GM19099 (cell line): Measurements from ENCODE around the gene SYNE1.

ENCODE experiments used
- POLR2A ChIP-seq: IDR thresholded peaks from 3 replicates; pipeline ENCODE4 v1.6.1; 2011; ENCODE audit warnings: low read depth; ENCODE audit not compliant: insufficient read length; ENCODE audit errors: extremely low read depth

SYNE1 gene, protein sequence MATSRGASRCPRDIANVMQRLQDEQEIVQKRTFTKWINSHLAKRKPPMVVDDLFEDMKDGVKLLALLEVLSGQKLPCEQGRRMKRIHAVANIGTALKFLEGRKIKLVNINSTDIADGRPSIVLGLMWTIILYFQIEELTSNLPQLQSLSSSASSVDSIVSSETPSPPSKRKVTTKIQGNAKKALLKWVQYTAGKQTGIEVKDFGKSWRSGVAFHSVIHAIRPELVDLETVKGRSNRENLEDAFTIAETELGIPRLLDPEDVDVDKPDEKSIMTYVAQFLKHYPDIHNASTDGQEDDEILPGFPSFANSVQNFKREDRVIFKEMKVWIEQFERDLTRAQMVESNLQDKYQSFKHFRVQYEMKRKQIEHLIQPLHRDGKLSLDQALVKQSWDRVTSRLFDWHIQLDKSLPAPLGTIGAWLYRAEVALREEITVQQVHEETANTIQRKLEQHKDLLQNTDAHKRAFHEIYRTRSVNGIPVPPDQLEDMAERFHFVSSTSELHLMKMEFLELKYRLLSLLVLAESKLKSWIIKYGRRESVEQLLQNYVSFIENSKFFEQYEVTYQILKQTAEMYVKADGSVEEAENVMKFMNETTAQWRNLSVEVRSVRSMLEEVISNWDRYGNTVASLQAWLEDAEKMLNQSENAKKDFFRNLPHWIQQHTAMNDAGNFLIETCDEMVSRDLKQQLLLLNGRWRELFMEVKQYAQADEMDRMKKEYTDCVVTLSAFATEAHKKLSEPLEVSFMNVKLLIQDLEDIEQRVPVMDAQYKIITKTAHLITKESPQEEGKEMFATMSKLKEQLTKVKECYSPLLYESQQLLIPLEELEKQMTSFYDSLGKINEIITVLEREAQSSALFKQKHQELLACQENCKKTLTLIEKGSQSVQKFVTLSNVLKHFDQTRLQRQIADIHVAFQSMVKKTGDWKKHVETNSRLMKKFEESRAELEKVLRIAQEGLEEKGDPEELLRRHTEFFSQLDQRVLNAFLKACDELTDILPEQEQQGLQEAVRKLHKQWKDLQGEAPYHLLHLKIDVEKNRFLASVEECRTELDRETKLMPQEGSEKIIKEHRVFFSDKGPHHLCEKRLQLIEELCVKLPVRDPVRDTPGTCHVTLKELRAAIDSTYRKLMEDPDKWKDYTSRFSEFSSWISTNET (N-terminal part only)

GRCh38 chr6:152637296-152638047 is at the start of gene SYNE1:
Gene SYNE1, minus strand, starts transcription at chr6:152637362. Its CDS starts 9,031 bp downstream, at chr6:152628331.
- TF ChIP-seq POLR2A = no peak

- TF ChIP-seq POLR2A = no peak
These were observed 48.7 kb upstream of the SYNE1 start for GRCh38 chr6:152685819-152686218.

DNA sequence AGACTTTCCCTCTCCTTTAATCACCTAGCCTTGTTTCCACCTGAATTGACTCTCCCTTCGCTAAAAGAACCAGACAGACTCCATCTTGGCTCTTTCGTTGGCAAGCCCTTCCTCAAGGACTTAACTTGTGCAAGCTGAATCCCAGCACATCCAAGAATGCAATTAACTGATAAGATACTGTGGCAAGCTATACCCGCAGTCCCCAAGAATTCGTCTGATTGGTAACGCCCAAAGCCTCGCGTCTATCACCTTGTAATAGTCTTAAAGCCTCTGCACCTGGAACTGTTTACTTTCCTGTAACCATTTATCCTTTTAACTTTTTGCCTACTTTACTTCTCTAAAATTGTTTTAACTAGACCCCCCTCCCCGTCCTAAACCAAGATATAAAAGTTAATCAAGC is 45.0 kb upstream of the SYNE1 start:
- TF ChIP-seq POLR2A = no peak

DNA sequence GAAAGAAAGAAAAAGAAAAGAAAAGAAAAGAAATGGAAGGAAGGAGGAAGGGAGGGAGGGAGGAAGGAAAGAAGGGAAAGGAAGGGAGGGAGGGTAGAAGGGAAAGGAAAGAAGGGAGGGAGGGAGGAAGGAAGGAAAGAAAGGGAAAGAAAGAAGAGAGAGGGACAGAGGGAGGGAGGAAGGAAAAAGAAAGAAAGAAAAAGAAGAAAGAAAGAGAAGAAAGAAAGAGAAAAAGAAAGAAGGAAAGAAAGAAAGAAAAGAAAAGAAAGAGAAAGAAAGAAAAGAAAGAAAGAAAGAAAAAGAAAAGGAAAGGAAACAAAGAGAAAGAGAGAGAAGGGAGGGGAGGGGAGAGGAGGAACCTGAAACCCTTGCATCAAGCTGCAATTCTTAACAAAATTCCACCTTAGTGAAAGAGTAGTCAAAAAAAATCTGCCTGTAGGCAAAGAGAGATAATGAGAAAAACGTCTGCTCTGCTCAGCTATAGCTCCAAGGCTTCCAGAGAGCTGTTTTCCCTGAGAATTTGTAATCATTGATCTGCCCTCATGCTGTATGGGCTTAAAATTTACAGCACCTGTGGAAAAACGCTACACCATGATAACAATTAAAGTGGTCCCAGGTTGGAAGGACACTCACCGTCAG is 43.8 kb upstream of the SYNE1 start:
- TF ChIP-seq POLR2A = no peak

- no peak for TF ChIP-seq POLR2A
These were observed 43.0 kb upstream of the SYNE1 start for GRCh38 chr6:152680151-152680550.

GRCh38 chr6:152673236-152673635 is 36.1 kb upstream of the SYNE1 start:
- TF ChIP-seq POLR2A = no peak

DNA sequence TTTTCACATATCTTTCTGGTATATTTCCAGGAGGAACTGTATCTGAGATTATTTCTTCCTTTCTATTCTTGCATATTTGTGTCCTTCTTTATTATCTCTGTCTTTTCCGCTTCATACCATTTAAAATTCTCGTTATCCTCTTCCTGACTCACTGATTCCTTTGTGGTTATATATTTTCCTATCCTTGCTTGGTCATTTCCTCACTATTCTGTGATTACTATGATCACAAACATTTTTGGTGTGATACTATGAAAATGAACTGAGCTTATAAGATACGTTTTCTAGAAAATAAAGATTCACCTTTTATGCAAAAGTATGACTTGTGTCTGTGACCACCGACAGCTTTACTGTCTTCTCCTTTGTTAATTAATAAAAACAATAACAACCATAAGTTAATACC is 34.0 kb upstream of the SYNE1 start:
- no peak for TF ChIP-seq POLR2A

DNA sequence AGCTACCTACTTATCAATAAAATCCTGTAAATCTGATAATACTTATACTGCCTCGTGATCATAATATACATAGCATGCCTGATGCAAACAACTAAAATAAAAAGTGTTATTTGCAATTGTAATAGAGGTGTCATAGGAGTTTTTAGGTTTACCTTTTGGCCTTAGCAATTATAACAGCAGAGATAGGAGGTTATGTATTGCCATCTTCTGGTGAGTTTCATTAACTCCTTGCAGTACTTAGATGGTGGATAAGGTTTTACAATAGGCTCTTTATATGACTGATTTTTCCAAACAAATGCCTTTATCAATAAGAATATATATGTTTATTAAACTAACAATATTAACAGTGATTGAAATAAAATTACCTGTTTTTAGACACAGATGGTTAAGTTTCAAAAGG is 32.7 kb upstream of the SYNE1 start:
- no peak for TF ChIP-seq POLR2A

- no peak for TF ChIP-seq POLR2A
These were observed 24.6 kb upstream of the SYNE1 start for GRCh38 chr6:152661776-152662175.

GRCh38 chr6:152651986-152652385 is 14.8 kb upstream of the SYNE1 start:
- no peak for TF ChIP-seq POLR2A

DNA sequence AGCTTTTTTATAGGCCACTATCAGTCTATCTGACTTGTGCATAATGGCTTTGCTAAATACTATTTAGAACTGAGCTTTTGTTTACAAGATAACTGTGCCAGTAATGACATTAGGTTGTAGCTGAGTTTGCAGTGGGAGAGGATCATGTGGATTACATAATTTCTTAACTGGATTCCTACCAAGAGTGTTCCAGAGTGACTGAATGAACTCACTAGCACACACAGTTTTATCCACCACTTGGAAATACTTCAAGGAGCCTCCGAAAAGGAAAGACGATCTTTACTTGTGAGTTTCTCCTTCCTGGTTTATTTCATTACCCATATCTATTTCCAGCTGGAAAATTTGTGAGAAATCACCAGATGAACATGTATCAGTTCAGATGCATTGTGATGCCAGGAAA is 10.9 kb upstream of the SYNE1 start:
- TF ChIP-seq POLR2A = no peak

GRCh38 chr6:152642578-152643375 is 5.6 kb upstream of the SYNE1 start:
- TF ChIP-seq POLR2A = no peak

- TF ChIP-seq POLR2A = no peak
These were observed 410 bp downstream of the SYNE1 start for GRCh38 chr6:152636609-152637295.

GRCh38 chr6:152636021-152636608 is 1.0 kb downstream of the SYNE1 start:
- TF ChIP-seq POLR2A = no peak
